ENCODE measurements around the gene ENGASE.
"Not testable (repeated sequence)": the region's sequence is repeated elsewhere in the genome, so short reads cannot be mapped to it uniquely, and the experiment has no call there.

The ENGASE gene

DNA sequence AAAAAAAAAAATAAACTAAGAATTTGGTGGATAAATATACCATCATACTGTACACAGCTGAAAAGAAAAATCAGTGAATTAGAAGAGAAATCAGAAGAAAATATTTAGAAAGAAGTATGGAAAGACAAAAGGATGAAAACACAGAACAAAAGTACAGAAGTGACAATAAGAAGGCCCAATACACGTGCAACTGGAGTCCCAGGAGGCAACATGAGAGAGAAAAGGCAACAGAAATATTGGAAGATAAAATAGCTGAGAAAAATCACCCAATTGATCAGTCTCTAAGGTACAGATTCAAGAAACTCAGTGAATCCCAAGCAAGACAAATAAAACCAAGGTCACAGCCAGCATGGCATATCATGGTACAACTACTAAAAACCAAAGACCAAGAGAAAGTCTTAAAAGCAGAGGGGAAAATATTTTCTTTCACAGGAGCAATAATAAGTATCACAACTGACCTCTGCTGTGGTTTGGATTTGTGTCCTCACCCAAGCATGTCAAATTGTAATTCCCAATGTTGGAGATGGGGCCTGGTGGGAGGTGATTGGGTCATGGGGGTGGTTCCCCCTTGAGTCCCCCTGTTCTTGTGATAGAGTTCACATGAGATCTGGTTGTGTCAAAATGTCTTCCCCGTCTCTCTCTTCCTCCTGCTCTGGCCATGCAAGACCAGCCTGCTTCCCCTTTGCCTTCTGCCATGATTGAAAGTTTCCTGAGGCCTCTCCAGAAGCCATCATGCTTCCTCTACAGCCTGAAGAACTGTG lies 20.2 kb upstream of the ENGASE start:
- Mint-ChIP-seq H3K4me1 (ENCODE audit: low read depth) (peaks cover 2% of the 10 kb centered on the region), H3K9me3 (peaks cover 15% of the 10 kb centered on the region), H3K36me3 (ENCODE audit: low read depth) (no peaks in the 10 kb centered on the region), H3K27me3 (ENCODE audit: low read depth) (peaks cover 10% of the 10 kb centered on the region), H3K4me3 (no peak overlapping the region), H3K27ac (no peak overlapping the region)

DNA sequence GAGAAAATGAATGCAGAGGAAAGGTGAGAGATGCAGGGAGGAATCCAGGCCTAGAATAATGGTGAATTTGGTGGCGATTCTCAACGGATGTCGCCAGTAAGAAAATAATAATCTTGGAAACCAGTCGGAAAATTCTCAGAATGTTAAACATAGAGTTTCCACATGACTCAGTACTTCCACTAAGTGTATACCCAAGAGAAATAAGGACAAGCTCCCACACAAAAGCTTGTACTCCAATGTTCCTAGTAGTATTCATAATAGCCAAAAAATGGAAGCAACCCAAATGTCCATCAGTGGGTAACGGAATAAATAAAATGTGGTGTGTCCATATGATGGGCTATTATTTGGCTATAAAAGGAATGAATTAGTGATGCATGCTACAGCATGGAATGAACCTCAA lies 19.4 kb upstream of the ENGASE start:
- Mint-ChIP-seq H3K4me3 (no peak overlapping the region), H3K36me3 (ENCODE audit: low read depth) (no peaks in the 10 kb centered on the region), H3K9me3 (peaks cover 15% of the 10 kb centered on the region), H3K4me1 (ENCODE audit: low read depth) (peaks cover 2% of the 10 kb centered on the region), H3K27me3 (ENCODE audit: low read depth) (peaks cover 13% of the 10 kb centered on the region), H3K27ac (no peak overlapping the region)

DNA sequence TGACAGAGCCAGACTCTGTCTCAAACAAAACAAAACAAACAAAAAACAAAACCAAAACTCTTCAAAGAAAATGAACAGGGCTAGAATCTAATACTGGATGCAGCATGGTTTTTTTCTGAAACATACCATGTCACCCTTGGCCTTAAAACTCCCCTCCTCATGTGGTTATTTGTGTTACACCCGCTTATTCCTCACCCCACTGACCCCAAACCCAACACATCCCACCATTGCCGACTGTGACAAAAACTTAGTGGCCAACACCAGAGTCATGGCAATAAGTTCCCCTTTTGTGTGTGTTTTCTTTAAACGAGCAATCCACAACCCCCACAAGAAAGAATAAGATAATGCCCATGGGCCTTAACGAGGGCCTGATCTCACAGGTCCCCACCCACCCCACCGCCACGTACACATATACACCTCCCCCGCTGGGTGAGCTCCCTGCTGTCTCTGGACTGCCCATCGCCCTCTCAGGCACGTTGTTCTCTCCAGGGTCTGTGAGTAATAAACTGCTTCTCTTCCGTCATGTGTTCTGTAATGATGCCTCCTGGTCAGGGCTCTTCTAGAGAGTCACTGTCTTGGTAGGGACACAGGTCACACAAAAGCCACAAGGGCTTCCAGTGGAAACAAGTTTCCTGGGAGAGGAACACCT lies 16.8 kb upstream of the ENGASE start:
- Mint-ChIP-seq H3K4me3 (no peak overlapping the region), H3K27ac (no peak overlapping the region), H3K36me3 (ENCODE audit: low read depth) (no peaks in the 10 kb centered on the region), H3K9me3 (peaks cover 15% of the 10 kb centered on the region), H3K4me1 (ENCODE audit: low read depth) (peaks cover 2% of the 10 kb centered on the region), H3K27me3 (ENCODE audit: low read depth) (peaks cover 15% of the 10 kb centered on the region)

DNA sequence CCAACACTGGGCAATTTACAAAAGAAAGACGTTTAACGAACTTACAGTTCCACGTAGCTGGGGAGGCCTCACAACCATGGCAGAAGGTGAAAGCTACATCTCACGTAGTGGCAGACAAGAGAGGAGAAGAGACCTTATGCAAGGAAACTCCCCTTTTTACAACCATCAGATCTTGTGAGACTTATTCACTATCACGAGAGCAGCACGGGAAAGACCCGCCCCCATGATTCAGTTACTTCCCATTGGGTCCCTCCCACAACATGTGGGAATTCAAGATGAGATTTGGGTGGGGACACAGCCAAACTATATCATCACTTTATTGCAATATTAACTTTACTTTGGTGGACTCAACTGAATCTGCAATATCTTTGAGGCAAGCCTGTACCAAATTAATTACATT lies 11.9 kb upstream of the ENGASE start:
- H3K4me3 Mint-ChIP-seq, result no peak overlapping the region

DNA sequence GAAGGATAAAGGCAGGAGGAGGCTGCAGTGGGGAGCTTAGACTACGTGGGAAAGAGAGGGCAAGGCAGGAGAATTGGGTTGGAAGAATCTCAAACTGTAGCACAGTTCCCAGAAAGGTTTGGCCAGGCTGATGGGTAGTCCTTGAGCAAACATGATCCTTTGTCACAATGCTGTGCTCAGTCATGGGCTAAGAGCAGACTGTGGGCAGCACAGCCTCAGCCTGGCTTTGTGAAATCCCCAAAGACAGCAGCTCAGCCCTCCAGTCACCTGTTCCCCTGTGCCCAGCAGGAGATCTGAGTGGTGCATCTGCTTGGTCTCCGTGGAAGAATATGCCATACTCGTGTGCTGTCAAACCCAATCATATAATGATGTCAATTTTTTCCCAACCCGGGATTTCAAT lies 10.6 kb upstream of the ENGASE start:
- Mint-ChIP-seq H3K36me3 (ENCODE audit: low read depth) (no peaks in the 10 kb centered on the region), H3K27me3 (ENCODE audit: low read depth) (peaks cover 5% of the 10 kb centered on the region), H3K4me3 (no peak overlapping the region), H3K27ac (no peak overlapping the region), H3K4me1 (ENCODE audit: low read depth) (peaks cover 2% of the 10 kb centered on the region), H3K9me3 (no peaks in the 10 kb centered on the region)

More for the DNA sequence above, 11.9 kb upstream of the ENGASE start:
- Mint-ChIP-seq H3K27ac (no peak overlapping the region), H3K9me3 (no peaks in the 10 kb centered on the region), H3K36me3 (ENCODE audit: low read depth) (no peaks in the 10 kb centered on the region), H3K27me3 (ENCODE audit: low read depth) (peaks cover 11% of the 10 kb centered on the region), H3K4me1 (ENCODE audit: low read depth) (peaks cover 5% of the 10 kb centered on the region)

DNA sequence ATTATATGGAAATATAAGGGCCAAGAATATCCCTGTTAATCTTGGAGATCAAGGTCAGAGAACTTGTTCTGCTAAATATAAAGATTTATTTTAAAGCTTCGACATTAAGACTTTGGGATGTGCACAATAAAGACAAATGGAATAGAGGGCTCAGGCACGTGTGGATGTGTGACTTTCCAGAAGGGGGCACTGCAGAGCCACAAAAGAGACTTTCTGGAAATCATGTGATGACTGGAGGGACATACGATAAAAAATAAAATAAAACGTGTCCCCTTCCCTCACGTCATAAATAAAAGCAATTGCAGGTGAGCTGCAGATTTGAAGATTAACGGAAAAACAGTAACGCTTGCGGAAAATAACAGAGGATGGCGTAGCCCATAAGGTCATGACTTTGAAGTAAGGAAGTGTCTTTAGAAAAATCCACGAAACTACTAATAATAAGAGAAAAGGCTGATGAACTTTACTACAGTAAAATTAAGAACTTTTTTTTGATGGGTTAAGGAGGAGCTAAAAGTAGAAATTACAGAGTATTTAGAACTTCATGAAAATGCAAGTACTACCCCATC lies 9.4 kb upstream of the ENGASE start:
- Mint-ChIP-seq H3K9me3 (no peaks in the 10 kb centered on the region), H3K27me3 (ENCODE audit: low read depth) (peaks cover 3% of the 10 kb centered on the region), H3K27ac (no peak overlapping the region), H3K4me3 (peak overlapping the region; percentile 9), H3K36me3 (ENCODE audit: low read depth) (no peaks in the 10 kb centered on the region), H3K4me1 (ENCODE audit: low read depth) (peaks cover 2% of the 10 kb centered on the region)

DNA sequence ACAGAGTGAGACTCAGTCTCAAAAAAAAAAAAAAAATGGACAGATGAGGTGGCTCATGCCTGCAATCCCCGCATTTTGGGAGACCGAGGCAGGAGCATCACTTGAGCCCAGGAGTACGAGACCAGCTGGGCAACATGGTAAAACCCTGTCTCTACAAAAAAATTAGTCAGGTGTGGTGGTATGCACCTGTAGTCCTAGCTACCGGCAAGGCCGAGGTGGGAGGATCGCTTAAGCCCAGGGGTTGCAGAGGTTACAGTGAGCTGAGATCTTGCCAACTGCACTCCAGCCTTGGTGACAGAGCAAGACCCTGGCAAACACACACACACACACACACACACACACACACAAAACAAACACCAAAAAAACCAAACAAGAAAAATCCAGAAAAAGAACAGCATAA lies 7.7 kb upstream of the ENGASE start:
- Mint-ChIP-seq H3K9me3 (no peaks in the 10 kb centered on the region), H3K27ac (no peak overlapping the region), H3K27me3 (ENCODE audit: low read depth) (peaks cover 4% of the 10 kb centered on the region), H3K36me3 (ENCODE audit: low read depth) (no peaks in the 10 kb centered on the region), H3K4me3 (no peak overlapping the region), H3K4me1 (ENCODE audit: low read depth) (peaks cover 2% of the 10 kb centered on the region)

DNA sequence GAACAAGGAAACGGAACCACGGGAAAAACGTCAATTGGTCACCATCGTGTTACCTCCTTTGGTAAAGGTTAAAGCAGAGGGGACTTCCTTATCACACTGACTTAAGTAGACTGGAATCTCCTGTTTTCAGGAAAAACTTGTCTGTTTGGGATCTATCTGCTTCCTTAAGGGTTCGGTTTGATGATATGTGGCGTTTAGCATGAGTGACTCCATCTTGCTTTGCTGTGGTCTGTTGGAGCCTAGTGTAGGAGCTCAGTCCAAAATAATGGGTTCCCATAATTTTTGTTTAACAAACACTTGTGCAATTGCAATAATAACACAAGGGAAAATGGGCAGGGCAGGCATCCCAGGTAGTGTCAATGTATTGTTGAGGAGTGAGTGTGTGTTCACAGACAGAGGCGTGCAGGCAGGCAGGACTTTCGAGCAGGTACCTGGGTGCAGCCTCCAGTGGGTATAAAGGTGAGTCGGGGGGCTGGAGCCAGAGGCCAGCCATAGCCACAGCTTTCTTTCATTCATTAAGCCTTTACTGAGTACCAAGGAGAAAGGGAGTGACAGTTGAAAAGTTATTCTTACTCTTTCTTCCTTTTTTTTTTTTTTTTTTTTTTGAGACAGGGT lies 4.3 kb upstream of the ENGASE start:
- Mint-ChIP-seq H3K9me3 (no peaks in the 10 kb centered on the region), H3K4me1 (ENCODE audit: low read depth) (peaks cover 6% of the 10 kb centered on the region), H3K27ac (no peak overlapping the region), H3K4me3 (no peak overlapping the region), H3K27me3 (ENCODE audit: low read depth) (peaks cover 4% of the 10 kb centered on the region), H3K36me3 (ENCODE audit: low read depth) (no peaks in the 10 kb centered on the region)

DNA sequence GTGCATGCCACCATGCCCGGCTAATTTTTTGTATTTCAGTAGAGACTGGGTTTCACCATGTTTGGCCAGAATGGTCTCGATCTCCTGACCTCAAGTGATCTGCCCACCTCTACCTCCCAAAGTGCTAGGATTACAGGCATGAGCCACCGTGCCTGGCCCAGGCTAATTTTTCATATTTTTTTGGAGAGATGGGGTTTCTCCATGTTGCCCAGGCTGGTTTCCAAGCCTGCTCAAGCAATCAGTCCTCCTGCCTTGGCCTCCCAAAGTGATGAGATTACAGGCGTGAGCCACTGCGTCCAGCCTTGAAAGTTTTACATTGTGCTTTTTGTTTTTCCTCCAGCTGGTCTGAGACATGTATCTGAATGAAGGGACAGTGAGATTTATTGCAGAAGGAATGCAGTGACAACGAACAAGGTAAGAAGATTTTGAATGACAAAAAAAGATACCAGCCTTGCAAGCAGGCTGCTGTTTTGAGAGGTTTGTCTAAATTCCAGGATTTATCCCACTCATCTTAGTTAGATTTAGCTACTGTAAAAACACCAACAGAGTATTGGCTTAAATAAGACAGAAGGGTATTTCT lies 3.4 kb upstream of the ENGASE start:
- Mint-ChIP-seq H3K4me1 (ENCODE audit: low read depth) (peaks cover 9% of the 10 kb centered on the region), H3K27ac (no peak overlapping the region), H3K4me3 (no peak overlapping the region), H3K36me3 (ENCODE audit: low read depth) (no peaks in the 10 kb centered on the region), H3K27me3 (ENCODE audit: low read depth) (peaks cover 4% of the 10 kb centered on the region), H3K9me3 (no peaks in the 10 kb centered on the region)

DNA sequence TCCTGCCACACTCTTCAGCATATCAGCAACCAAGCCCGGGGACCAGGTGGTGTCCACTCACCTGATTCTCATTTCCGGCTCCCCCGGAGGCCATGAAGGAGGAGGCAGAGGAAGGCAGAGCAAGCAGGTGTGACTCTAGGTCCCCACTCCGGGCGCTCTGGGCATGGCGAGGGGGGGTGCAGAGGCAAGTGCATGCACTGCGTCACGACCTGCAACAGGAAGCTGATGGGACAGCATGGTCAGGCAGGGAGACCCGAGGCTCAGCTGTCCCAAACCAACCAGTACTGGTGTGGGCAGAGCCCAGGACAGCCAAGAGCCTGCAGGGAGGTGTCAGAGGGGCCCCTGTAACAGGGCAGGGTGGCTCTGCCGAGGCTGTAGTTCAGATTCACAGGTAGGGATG lies 2.1 kb upstream of the ENGASE start:
- Mint-ChIP-seq H3K36me3 (ENCODE audit: low read depth) (no peaks in the 10 kb centered on the region), H3K9me3 (no peaks in the 10 kb centered on the region), H3K4me3 (no peak overlapping the region), H3K27ac (no peak overlapping the region), H3K4me1 (ENCODE audit: low read depth) (peaks cover 9% of the 10 kb centered on the region), H3K27me3 (ENCODE audit: low read depth) (peaks cover 4% of the 10 kb centered on the region)

DNA sequence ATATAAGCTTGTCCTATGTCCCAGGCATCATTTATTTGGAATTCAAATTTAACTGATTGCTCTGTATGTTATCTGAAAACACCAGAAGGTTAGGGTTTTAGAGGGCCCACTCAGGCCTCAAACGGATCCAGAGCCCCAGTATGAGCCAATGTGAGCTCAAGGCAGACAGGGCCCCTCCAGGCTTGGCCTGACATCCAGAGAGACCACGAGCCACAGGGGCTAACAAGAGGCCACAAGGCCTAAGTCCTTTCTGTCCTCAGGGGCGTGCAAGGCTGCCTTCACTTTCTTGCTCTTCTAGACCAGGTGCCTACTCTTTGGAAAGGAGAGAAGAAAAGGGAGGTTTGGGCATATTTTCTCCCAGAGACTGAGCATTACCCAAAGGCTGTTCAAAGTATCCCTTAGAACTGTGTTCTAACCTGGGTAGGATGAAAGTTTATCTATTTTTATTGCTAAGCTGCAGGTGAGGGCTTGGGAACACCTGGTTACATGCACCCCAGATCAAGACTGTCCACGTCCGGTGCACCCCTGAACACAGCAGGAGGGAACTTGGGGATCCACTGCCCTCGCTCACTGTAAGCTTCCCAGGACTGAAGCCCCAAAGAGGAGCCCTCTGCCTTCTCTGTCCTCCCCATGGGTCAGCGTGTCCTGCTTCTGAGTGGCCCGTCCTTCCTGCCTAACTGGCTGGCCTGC lies 1.5 kb upstream of the ENGASE start:
- H3K27me3 Mint-ChIP-seq (ENCODE audit: low read depth), result peaks cover 4% of the 10 kb centered on the region
- H3K36me3 Mint-ChIP-seq (ENCODE audit: low read depth), result no peaks in the 10 kb centered on the region
- no peak overlapping the region for H3K4me3 Mint-ChIP-seq
- no peaks in the 10 kb centered on the region for H3K9me3 Mint-ChIP-seq
- peaks cover 9% of the 10 kb centered on the region for H3K4me1 Mint-ChIP-seq (ENCODE audit: low read depth)
- no peak overlapping the region for H3K27ac Mint-ChIP-seq

DNA sequence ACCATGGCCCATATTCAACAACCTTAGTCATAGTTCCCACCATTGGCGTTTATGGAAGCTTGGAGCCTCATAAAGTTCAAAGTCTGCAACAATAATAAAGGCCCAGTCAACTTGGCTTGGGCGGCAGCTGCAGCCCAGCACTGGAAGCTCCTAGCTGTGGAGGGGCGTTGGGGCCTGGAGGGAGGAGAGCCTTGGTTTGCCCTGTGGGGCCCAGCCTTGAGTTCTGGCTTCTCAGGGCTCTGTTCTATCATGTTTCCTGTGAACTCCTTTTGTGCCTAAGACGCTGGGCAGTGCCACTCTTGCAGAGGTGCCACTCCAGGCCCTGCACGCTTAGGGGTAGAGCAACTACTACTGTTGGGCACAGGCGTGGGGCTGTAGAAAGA lies 927 bp upstream of the ENGASE start:
- peaks cover 9% of the 10 kb centered on the region for H3K4me1 Mint-ChIP-seq (ENCODE audit: low read depth)
- no peak overlapping the region for H3K27ac Mint-ChIP-seq
- H3K36me3 Mint-ChIP-seq (ENCODE audit: low read depth), result no peaks in the 10 kb centered on the region
- H3K4me3 Mint-ChIP-seq, result no peak overlapping the region
- no peaks in the 10 kb centered on the region for H3K9me3 Mint-ChIP-seq
- peaks cover 4% of the 10 kb centered on the region for H3K27me3 Mint-ChIP-seq (ENCODE audit: low read depth)

DNA sequence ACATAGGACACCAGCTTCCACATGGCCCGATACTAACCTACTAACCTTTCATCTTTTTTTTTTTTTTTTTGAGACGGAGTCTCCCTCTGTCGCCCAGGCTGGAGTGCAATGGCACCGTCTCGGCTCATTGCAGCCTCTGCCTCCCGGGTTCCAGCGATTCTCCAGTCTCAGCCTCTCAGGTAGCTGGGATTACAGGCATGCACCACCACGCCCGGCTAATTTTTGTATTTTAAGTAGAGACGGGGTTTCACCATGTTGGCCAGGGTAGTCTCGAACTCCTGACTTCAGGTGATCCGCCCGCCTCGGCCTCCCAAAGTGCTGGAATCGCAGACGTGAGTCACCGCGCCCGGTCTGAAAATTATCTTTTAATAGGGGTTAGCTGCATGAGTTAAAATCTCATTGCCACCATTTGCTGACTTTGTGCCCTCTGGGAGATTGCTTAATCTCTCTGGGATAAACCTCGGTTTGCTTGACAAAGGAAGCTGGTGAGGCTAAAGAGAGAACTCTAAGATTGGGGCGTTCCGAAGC lies 439 bp upstream of the ENGASE start:
- peak overlapping the region; percentile 46 for H3K4me3 Mint-ChIP-seq
- not testable (repeated sequence) for H3K4me1 Mint-ChIP-seq (ENCODE audit: low read depth); H3K36me3 Mint-ChIP-seq (ENCODE audit: low read depth); H3K9me3 Mint-ChIP-seq; H3K27me3 Mint-ChIP-seq (ENCODE audit: low read depth)
- peak overlapping the region; percentile 52 for H3K27ac Mint-ChIP-seq

DNA sequence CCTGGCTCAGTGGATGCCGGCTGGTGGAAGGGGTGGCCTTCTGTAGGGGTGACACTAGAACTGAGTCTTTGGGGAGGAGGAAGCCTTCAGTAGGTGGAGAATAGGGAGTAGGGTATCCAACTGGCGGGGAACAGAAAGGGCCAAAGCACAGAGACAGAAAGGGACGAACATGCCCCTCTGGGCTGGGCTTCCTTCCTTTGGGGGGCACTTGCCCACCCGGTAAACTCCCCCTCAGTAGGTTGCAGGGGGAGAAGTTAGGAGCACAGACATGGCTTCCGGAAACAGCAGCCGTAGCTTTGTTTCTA lies 774 bp downstream of the ENGASE start:
- peaks cover 9% of the 10 kb centered on the region for H3K4me1 Mint-ChIP-seq (ENCODE audit: low read depth)
- H3K4me3 Mint-ChIP-seq, result peak overlapping the region; percentile 90
- H3K9me3 Mint-ChIP-seq, result no peaks in the 10 kb centered on the region
- peaks cover 7% of the 10 kb centered on the region for H3K36me3 Mint-ChIP-seq (ENCODE audit: low read depth)
- peak overlapping the region; percentile 81 for H3K27ac Mint-ChIP-seq
- peaks cover 2% of the 10 kb centered on the region for H3K27me3 Mint-ChIP-seq (ENCODE audit: low read depth)

Data from T-helper 1 cell treated with Interleukin-12 subunit alpha and Interleukin-12 subunit beta and Interleukin-4 antibody, amounts not matched to agents 30 μg/mL and 1 μg/mL, for 36 hours (primary cell).